NCI-H2196 (cell line): ENCODE data around the gene RMC1.
"Not testable (repeated sequence)": the region's sequence is repeated elsewhere in the genome, so short reads cannot be mapped to it uniquely, and the experiment has no call there.

Experiments
- DNase-seq: peaks from one replicate; lab custom pipeline; 2025; ENCODE audit not compliant: unreplicated experiment; lab: John Stamatoyannopoulos, UW

Gene RMC1

DNA sequence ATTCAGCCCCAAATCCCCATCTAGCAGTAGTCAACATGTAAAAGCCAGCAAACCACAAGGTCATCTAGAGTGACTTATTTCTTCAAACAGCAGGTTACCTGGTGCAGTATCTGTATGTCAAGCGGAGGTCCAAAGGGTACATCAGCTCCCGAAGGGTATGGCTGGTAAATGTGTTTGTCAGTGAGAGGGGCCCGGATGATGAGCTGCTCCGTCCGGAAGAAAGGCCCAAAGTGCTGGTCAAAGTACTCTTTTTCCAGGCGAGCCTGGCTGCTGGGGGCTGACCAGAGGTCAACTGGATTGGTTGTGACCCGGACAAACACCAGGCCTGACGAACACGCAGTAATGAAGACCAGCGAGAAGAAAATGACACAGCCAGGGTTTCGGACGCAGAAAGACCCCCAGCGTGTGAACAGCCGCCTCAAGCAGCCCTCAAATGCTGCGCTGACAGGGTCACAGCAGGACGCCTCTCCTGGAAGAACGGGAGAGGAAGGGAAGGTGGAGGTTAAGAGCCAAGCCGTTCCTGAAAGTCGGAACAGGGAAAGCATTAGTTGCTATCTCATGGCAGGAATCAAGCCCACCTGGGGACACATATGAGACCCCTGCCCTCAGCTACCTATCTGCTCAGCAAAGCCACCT lies 53.0 kb downstream of the RMC1 start:
- no peak for DNase-seq

DNA sequence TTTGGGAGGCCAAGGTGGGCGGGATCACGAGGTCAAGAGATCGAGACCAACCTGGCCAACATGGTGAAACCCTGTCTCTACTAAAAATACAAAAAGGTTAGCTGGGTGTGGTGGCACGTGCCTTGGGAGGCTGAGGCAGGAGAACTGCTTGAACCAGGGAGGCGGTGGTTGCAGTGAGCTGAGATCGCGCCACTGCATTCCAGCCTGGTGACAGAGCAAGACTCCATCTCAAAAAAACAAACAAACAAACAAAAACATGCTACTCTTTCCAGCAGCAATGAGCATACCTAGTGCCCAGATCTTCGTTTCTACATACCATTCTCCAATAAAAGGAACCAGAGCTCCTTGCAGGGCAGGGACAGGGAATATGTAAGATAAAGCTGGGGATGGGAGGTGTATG lies 54.2 kb downstream of the RMC1 start:
- not testable (repeated sequence) for DNase-seq

DNA sequence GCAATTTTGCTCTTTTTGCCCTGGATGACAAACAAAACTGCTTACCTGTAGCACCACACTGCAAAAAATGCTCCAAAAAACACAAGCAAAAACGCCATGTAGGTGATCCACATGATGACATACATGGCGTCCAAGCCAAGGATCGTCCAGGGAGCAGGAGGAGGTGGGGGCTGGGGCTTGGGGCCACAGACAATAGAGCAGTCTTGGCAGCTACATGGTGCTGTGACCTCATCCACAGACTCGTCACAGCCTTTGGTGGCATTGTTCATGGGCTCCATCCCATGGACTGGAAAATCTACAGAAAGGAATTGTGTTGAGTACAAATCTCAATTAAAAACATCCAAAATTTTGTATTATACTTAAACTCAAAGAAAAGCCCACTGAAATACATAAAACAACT lies 56.9 kb downstream of the RMC1 start:
- DNase-seq: no peak

DNA sequence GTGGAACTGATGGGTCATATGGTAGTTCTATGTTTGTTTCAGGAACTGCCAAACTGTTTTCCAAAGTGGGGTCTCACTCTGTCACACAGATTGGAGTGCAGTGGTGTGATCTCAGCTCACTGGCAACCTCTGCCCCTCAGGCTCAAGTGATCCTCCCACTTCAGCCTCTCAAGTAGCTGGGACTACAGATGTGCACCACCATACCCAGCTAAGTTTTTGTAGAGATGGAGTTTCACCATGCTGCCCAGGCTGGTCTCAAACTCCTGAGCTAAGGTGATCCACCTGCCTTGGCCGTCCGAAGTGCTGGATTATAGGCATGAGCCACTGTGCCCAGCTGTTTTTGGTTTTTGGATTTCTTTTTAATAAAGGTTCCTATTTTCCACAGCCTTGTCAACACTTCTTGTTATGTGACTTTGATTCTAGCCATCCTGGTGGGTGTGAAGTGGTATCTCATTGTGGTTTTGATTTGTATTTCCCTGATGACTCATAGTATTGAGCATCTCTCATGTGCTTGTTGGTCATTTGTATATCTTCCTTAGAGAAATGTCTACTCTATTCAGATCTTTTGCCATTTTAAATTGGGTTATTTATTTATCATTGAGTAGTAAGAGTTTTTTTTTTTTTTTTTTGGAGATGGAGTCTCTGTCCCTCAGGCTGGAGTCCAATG lies 60.2 kb downstream of the RMC1 start:
- no peak for DNase-seq

DNA sequence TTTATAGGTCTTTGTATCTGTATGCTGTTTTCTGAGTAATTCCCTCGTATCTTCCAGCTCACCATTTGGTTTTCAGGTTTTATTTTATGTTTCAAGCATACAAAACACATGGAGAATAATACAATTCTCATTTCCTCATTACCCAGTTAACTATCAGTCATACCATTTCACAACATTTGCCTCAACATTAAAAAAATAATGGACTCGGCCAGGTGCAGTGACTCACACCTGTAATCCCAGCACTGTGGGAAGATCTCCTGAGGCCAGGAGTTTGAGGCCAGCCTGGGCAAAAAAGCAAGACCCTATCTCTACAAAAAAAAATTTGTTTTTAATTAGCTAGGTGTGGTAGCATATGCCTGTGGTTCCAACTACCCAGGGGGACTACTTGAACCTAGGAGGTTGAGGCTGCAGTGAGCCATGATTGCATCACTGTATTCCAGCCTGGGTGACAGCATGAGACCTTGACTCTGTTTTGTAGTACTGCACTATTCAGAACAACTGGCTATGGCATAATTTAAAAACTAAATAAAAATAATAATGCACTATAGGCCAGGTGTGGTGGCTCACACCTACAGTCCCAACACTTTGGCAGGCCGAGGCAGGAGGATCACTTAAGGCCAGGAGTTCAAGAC lies 62.7 kb downstream of the RMC1 start:
- DNase-seq: no peak

DNA sequence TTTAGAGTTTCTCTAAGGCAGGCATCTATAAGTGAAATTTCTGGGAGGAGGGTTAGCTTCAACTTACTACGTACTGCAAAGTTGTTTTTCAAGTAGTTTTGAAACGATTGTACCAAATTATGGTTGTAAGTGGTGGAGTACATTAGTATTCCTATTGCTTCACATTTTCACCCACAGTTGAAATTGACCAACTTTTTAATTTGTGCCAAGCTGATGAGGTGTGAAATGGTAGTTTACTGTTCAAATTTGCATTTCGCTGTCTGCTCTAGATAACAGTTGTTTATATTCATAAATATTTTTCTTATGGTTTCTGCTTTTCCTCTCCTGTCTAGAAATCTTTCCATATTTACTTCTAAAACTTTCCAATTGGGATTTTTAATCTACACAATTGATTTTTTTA lies 64.4 kb downstream of the RMC1 start:
- no peak for DNase-seq

DNA sequence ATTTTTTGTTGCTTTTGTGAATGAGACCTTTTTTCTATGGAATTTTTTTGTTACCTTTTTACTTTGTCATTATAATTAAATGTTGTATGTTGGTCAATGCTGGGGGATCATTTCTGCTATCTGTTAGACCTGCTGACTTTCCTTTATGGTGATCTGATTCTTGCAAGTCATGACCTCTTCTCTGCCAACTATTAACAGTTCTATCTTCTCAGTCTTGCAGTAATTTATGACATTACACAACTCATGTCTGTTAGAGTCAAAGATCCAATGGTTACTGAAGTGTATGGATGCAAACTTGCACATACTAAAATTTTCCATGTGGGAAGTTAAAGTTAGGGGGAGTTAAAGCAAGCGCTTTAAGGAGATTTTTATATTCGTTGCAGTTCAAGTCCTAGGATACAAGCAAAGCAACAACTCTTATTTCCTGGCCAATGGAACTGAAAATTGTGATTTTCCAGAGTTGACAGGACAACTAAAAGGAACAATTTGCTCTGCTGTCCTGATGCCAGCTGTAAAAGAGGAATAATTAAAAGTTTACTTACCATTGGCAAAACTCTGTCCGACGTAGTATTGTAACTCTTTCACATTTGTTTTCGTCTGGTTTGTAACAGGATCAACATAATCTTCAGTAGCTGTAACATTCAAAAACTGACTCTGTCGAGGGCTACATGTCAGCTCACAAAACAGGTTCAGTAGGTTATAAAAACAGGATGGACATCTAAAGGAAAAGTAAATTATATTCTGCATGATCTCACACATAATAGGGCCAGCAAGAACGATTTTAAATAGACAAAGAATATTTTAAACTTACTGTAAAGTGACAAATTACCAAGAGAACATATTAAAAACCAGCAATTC lies 65.2 kb downstream of the RMC1 start:
- DNase-seq: no peak

DNA sequence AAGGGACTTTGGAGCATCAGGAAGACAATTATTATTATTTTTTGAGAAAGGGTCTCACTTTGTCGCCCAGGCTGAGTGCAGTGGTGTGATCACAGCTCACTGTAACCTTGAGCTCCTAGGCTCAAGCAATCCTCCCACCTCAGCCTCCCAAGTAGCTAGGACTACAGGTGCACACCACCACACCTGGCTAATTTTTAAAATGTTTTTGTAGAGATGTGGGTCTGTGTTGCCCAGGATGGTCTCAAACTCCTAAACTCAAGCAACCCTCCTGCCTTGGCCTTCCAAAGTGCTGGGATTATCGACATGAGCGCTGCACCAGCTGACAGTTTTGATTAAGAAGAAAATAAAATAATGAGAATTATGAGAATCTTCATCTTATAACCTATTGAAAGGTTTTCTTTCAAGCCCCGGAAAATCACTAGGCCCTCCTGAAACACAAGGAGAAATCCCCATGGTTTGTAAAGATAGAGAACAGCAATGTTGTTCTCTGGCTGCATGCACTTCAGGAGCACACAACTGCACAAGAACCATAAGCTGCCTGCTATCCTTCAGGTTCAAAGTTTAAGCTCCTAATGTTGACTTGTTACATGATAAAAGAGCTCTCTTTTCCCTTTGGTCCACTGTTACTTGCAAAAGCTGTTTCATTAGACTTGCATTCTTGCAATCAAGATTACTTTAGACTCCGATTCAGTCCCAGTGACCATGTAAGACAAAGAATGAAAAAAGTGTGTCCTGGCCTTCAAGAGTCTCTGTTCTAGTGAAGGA lies 66.2 kb downstream of the RMC1 start:
- DNase-seq: no peak

DNA sequence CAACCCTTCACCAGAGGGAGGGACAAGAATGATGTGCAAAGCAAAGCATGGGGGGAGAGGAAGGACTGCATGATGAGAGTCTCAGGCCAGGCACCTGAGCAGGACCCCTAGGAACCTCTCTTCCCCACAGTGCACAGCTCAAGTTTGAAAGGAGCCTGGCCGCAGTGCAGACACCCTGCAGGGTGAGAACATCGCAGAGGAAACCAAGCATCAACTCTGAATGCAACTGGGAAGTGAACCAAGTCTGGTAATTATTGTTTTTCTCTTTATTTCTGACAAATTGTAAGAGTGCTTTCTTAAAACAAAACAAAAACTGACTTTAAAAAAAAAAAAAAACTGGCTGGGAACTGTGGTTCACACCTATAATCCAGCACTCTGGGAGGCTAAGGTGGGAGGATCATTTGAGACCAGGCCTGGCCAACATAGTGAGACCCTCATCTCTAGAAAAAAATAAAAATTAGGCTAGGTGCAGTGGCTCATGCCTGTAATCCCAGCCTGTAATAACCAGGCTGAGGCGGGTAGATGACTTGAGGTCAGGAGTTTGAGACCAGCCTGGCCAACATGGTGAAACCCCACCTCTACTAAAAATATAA lies 67.7 kb downstream of the RMC1 start:
- DNase-seq: no peak

DNA sequence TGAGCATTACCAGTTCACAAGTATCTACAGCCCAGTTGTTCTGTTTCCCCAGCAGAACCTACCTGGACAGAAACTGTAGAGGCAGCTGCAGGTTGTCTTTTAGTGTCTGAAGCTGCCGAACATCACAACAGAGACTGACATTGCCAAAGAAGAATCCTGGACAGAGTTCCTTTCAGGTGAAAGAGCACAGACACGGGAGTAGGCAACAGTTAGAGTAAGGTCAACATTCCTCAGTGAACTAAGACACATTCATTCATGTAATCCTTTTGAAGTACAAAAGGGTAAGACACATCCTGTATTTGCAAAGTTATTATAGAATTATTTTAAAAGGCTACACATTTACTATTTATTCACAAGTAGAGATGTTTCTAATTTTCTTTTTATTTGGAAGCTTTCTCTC lies 68.7 kb downstream of the RMC1 start:
- DNase-seq: no peak

DNA sequence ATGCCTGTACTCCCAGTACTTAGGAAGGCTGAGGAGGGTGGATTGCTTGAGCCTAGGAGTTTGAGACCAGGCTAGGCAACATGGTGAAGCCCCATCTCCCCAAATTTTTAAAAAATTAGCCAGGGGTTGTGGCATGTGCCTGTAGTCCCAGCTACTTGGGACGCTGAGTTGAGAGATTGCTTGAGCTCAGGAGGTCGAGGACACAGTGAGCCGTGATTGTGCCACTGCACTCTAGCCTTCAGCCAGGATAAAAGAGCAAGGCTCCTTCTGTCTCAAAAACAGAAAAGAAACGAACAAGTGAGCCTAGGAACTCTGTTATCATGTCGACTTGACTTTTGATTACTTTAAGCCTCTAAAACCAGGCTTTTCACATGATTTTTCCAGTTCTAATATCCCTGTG lies 69.3 kb downstream of the RMC1 start:
- DNase-seq: no peak

DNA sequence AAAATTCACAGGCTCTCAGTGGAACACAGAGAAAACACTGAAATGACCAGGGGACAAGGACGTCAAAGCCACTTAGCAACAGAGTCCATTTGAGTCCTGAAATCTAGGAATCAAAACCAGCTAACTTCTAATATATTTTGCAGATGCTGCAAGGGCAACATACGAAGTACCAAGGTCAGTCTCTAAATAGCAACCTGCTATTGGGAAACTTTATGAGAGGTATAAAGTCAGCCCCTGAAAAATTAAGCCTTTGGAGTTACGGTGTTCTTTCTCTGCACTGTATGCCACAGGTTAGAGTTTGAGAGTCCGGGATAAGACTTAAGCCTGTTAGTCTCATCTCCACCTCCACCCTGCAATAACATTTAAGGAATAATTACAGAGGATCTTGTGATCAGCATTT lies 69.7 kb downstream of the RMC1 start:
- DNase-seq: no peak

DNA sequence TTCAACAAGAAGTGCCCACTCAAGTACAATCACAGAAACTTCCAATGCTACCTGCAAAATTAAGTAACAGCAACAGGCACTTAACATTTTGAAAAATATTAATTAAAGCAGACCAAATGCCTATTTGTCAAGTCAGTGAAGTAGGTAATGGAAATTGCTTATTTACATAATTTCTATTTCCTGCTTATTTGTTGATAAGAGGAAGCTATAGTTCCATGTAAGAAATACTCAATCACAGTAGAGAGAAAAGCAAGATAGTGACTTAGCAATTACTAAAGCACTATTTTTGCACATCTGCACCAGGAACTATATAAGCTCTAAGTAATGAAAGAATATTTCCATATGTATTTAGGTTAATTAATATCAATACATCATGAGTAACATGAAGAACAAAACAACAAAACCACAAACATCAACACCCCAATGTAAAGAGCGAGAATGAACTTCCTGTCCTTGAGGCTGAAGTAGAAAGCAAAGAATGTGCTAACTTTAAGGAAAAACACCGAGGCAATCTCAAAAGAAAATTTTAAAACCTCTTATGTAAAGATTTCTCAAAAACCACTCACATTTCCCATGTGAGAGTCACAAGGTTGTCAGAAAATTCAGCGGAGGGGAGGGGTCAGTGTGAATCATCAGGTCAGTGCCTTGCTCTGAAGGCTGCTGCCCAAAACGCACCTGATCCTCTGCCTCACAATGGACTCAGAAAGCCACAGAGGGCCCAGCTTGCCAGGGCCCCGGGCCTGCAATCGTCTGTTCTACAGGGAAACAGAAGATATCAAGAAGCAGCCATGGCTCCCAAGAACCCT lies 70.5 kb downstream of the RMC1 start:
- DNase-seq: no peak

DNA sequence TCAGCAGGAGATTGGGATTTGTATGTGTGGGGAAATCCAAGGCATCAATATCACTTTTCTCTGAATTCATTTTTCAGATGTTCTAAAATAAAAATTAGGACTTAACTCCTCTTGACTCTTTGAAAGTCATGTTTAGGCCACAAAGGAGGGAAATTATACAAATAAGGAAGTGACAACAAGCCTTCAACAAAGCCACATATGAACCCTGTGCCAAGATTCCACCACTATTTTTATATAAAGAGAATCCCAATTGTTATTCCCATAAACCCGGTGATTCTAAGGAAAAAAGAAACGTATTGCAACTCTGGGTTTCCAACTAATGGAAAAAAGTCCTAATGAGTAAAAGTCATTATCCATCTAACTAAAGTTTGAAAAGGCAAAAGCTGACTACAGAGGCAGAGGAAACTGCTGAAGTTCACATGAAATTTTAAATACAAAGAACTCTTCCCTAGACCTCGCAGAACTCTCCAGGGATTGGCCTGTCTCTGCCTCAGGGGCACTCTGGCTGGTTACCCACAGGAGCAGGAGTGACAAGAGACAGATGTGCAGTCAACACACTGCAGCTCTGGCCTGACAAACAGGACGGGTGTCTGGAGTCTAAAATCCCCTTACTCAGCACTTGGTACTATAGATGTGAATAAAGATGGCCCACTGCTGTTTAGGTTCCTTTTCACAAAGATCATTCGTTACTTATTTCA lies 71.4 kb downstream of the RMC1 start:
- DNase-seq: no peak

DNA sequence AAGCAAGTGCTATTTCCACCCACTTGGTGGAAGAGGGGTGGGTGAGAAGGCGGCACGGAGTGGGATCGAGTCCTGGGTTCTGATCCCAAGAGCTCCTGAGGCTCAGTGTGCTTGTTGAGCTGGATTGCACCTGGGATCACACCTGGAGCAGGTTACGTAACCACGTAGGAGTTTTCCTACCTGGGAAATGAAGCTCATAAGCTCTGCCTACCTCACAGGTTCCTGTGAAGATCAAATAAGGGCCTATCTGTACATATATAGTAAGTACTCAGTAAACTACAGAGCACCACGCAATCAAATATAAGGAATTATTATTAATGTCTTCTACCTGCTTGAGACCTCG lies 72.0 kb downstream of the RMC1 start:
- no peak for DNase-seq

DNA sequence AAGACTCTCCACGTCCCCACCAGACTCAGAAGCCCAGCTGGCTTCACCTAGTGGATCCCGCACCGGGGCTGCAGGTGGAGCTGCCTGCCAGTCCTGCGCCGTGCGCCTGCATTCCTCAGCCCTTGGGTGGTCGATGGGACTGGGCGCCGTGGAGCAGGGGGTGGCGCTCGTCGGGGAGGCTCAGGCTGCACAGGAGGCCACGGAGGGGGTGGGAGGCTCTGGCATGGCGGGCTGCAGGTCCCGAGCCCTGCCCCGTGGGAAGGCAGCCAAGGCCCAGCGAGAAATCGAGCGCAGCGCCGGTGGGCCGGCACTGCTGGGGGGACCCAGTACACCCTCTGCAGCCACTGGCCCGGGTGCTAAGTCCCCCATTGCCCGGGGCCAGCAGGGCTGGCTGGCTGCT lies 74.2 kb downstream of the RMC1 start:
- DNase-seq: not testable (repeated sequence)

DNA sequence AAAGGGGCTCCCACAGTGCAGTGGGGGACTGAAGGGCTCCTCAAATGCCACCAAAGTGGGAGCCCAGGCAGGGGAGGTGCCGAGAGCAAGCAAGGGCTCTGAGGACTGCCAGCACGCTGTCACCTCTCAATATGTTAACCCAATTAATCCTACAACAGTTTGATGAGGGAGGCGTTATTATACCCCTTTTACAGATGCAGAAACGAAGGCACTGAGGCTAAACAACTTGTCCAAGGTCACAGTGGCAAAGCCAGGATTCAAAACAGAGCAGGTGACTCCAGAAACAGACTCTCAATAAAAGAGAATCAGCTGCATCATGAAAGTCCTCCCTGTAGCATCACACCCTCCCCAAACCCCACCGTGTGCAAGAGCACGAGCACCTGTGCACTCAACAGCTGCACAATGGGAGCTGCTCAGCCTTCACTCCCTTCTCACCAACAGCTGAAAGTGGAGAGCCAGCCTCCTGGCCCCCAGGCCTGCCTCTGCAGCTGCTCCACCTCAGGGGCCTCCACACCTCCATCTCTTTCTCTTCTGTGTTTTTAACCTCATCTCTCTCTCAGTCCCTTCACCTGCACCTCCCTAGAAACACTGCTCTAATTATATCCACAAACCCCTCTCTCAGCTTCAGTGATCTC lies 74.9 kb downstream of the RMC1 start:
- no peak for DNase-seq

DNA sequence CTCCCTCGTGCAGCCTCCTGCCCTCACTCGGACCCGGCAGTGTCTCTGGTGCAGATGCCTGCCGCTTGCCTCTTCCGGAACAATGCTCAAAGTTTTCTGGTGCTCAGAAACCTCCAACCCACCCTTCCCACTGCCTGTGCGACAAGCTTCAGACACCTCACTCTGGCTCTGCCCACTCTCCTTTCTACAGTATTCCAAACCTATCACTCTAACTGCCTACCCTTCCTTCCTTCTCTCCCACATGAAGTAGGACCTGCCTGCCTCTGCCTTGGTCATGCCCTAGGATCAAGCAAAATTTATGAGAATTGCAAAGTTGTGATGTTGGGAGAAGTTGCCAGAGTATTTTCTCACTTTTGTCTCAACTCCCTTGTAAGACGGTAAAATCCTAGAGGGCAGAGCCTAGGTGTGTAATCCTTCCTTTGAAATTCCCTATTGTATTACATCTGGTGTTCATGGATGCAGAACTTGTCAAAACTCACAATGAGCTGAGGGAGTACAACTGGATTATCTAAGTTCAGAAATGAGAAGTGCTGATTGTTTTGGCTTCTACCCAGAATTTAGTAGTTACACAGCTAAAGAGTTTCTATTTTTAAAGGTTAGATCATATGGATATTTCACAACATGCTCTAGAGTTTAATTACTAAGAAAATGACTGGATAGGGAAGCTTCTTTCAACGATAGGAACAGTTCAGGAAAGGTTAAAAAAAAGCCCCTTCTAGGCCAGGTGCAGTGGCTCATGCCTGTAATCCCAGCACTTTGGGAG lies 75.8 kb downstream of the RMC1 start:
- DNase-seq: no peak
